OCI-LY3 (cell line): ENCODE results near the gene LMBR1.

Experiments
- EZH2phosphoT487 ChIP-seq: fragments of 200-600 bp; shearing (Covaris generic); IDR thresholded peaks from 2 replicates; pipeline ENCODE4 v1.6.1; 2018; ENCODE audit warnings: antibody characterized with exemption, mixed run types, low read depth
- TF ChIP-seq, protein P1 (sequence below): fragments of 200-600, 300-600 bp; sonication (generic); IDR thresholded peaks from 2 replicates; pipeline ENCODE4 v1.5.1; 2014; ENCODE audit warnings: antibody characterized with exemption, low read length, low read depth

DNA sequence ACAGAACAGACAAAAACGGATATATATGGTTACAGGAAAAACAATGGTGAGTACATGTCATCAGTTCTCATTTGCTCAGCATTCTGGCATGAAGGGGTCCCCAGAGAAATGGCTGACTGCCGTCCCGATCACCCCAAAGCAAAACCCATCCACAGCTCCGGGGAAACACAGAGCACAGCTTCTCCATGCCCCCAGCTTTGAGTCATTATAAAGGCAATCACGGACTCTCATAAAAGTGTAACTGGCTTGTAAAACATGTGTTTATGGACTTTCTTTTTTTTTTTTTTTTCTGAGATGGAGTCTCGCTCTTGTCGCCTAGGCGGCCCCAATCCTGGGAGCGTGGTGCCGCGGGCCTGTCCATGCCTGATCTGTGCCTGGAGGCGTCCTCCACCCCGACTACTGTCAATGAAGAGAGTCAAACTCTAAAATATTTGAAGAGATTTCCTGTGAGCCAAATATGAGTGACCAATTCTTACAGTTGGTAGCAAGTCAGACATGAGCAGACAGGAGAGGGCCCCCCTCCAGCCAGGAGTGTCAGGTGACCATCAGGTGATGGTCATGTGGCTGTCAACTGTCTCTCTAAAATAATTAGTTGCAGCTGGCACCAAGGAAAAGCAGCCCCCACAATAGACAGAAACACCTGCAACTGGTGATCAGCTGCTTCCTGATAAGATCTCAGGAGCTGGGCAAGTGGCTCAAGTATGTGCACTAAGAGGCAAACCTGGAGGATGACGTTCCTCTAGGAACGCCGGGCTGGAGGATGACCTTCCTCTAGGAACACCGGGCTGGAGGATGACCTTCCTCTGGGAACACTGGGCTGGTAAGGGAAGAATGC, 34.8 kb upstream of the LMBR1 start:
- TF ChIP-seq, protein P1, sequence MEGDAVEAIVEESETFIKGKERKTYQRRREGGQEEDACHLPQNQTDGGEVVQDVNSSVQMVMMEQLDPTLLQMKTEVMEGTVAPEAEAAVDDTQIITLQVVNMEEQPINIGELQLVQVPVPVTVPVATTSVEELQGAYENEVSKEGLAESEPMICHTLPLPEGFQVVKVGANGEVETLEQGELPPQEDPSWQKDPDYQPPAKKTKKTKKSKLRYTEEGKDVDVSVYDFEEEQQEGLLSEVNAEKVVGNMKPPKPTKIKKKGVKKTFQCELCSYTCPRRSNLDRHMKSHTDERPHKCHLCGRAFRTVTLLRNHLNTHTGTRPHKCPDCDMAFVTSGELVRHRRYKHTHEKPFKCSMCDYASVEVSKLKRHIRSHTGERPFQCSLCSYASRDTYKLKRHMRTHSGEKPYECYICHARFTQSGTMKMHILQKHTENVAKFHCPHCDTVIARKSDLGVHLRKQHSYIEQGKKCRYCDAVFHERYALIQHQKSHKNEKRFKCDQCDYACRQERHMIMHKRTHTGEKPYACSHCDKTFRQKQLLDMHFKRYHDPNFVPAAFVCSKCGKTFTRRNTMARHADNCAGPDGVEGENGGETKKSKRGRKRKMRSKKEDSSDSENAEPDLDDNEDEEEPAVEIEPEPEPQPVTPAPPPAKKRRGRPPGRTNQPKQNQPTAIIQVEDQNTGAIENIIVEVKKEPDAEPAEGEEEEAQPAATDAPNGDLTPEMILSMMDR: no peak
- TF ChIP-seq EZH2phosphoT487: no peak
